HepG2 (cell line): ENCODE data around the gene NAV2. TPM values are rescaled to one million over a fixed set of nuclear protein-coding genes. Genes with fewer than 3 reads are reported as not detected.
A peak's percentile ranks its signal among the peaks of the same experiment; 100 is the strongest.

Experiments
- BCL6 ChIP-seq: IDR thresholded peaks from 2 replicates; pipeline ENCODE4 v1.6.1; 2016; ENCODE audit warnings: missing genetic modification reagents, missing compliant biosample characterization
- FOXA3 ChIP-seq: IDR thresholded peaks from 2 replicates; pipeline ENCODE4 v1.6.1; 2016; ENCODE audit warnings: missing genetic modification reagents, missing compliant biosample characterization
- KDM2A ChIP-seq: sonication (generic); formaldehyde crosslinking; IDR thresholded peaks from 2 replicates; pipeline ENCODE4 v1.4.0; 2020; ENCODE audit warnings: low read depth, missing genetic modification reagents, borderline replicate concordance
- KMT2B ChIP-seq: IDR thresholded peaks from 2 replicates; pipeline ENCODE4 v1.6.1; 2016; ENCODE audit warnings: missing genetic modification reagents, missing compliant biosample characterization
- TCF7 ChIP-seq: sonication (generic); IDR thresholded peaks from 2 replicates; pipeline ENCODE4 v1.6.1; 2016; ENCODE audit warnings: antibody characterized with exemption, low read depth
- ZNF572 ChIP-seq: sonication (generic); formaldehyde crosslinking; IDR thresholded peaks from 2 replicates; pipeline ENCODE4 v1.5.1; 2020; ENCODE audit warnings: mild to moderate bottlenecking, missing genetic modification reagents
- ZNF644 ChIP-seq: IDR thresholded peaks from 2 replicates; pipeline ENCODE4 v1.6.1; 2016; ENCODE audit warnings: low read depth
- ZNF687 ChIP-seq: sonication (generic); formaldehyde crosslinking; IDR thresholded peaks from 2 replicates; pipeline ENCODE4 v1.5.1; 2020; ENCODE audit warnings: mild to moderate bottlenecking, missing genetic modification reagents, moderate library complexity
- polyA plus RNA-seq, 8 experiments: library from polyadenylated mRNA; depleted of rRNA in 3 of 8; stranded (reverse) in 7 of 8; unstranded in 1 of 8; fragments of >200 nt; fragmentation: Illumina TruSeq in 4 of 8; extraction: Trizol in 4 of 8; gene quantifications; 2 replicates each; pipeline versions ENCODE4 v1.2.1 to v1.2.3, GENCODE V29; 2011 to 2016; ENCODE audit warnings: low read depth in 4 of 8, missing spikeins in 1 of 8, mixed read lengths in 1 of 8; ENCODE audit not compliant: insufficient read depth in 1 of 8
- total RNA-seq, 5 experiments: library from RNA; depleted of rRNA; stranded (reverse); fragments of >200 nt; fragmentation: Illumina TruSeq; extraction: Trizol; gene quantifications; 2 replicates each; pipeline ENCODE4 v1.2.3, GENCODE V29; 2016; ENCODE audit warnings: low read depth in 1 of 5

NAV2 gene
- total and polyA plus RNA-seq, 2 of the 13 experiments (the other 11 are each of a cell fraction or from before 2014, with no cell fraction given): 9.3 to 34.6 TPM

- peak; percentile 31; the same call in 1 of the 2 replicates for TF ChIP-seq ZNF687 (CRISPR knock-in tag)
- TF ChIP-seq FOXA3: no peak
- peak; percentile 6; the same call in 1 of the 2 replicates for TF ChIP-seq ZNF644 (CRISPR knock-in tag)
- TF ChIP-seq TCF7: peak; percentile 6
- peak; percentile 9; the same call in 1 of the 2 replicates for TF ChIP-seq BCL6 (CRISPR knock-in tag)
- 0 out of 2 replicates have a peak, but pooled peaks have one; percentile 42 for TF ChIP-seq ZNF572 (CRISPR knock-in tag)
- TF ChIP-seq KDM2A: 0 out of 2 replicates have a peak, but pooled peaks have one; percentile 34
- TF ChIP-seq KMT2B: 0 out of 2 replicates have a peak, but pooled peaks have one; percentile 19
Observed at GRCh38 chr11:20021771-20022362, 309.2 kb downstream of the NAV2 start (continued).
